SH-SY5Y (cell line): Measurements from ENCODE around the gene TTC39A.

Source experiments
- GATA2 ChIP-seq: IDR thresholded peaks from 2 replicates; pipeline ENCODE4 v1.6.1; 2011; ENCODE audit warnings: mild to moderate bottlenecking, low read depth, low read length
- GATA3 ChIP-seq: IDR thresholded peaks from 2 replicates; pipeline ENCODE4 v1.6.1; 2011; ENCODE audit warnings: low read depth, mild to moderate bottlenecking, low read length, moderate library complexity

- TF ChIP-seq GATA2 (no peak), GATA3 (no peak)
Observed at GRCh38 chr1:51340380-51340779, 10.0 kb upstream of the TTC39A start.
